Measurements from ENCODE around the gene AKIRIN2. TPM values are rescaled to one million over a fixed set of nuclear protein-coding genes. Genes with fewer than 3 reads are reported as not detected.

Gene AKIRIN2
- total and polyA plus RNA-seq, 10 of the 15 experiments (the other 5 are each of a cell fraction or from before 2014, with no cell fraction given), result 12.7 to 82.2 (median 42.6) TPM

DNA sequence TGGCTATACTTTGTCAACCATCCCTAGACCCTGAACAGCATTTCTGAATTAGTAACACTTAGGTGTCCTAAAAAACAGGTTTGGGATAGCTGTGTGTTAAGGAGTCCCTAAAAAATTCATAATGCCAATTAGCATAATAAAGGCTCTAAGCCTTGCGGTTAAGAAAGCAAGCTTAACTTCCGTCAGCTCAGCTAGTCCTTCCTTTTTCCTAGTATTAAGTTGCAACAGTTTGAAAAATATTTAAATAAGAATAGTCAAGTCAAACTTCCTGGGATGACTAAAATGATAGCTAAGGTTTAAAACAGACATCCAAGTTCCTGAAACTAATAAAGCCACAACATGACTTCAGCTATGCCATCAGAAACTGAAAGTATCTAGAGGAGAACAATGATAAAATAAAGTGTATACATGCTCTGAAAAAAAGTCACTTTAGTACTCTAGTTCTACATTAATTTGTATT is 3.5 kb downstream of the AKIRIN2 start (continued):
- TF ChIP-seq TCF7 (IDR thresholded peaks at IDR 0.05; ENCODE audit: borderline replicate concordance), result 0 out of 2 replicates have a peak, but pooled peaks have one; percentile 26
- no peak for TF ChIP-seq KLF5 (IDR thresholded peaks at IDR 0.05; ENCODE audit: partially characterized antibody)
- no peak; the same call in 2 of the 3 replicates for TF ChIP-seq POU2F2 (IDR thresholded peaks at IDR 0.05; ENCODE audit: borderline replicate concordance, low read depth, low read length)
- TF ChIP-seq SIX5 (IDR thresholded peaks at IDR 0.05; ENCODE audit: low read depth, low read length, severe bottlenecking), result no peak
- no peak for TF ChIP-seq TBL1XR1 (IDR thresholded peaks at IDR 0.05; ENCODE audit: low read depth, low read length)
- TF ChIP-seq, protein P1, sequence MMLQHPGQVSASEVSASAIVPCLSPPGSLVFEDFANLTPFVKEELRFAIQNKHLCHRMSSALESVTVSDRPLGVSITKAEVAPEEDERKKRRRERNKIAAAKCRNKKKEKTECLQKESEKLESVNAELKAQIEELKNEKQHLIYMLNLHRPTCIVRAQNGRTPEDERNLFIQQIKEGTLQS (IDR thresholded peaks at IDR 0.05; ENCODE audit: borderline replicate concordance, extremely low read depth, low read depth, low read length), result no peak
- TF ChIP-seq HDAC6 (IDR thresholded peaks at IDR 0.05; ENCODE audit: unreplicated experiment), result no peak
- TF ChIP-seq ZBTB4 (CRISPR knock-in tag; IDR thresholded peaks at IDR 0.05), result no peak
- no peak for TF ChIP-seq MEF2B (IDR thresholded peaks at IDR 0.05; ENCODE audit: partially characterized antibody, poor library complexity, severe bottlenecking)
- no peak for TF ChIP-seq CBX5 (IDR thresholded peaks at IDR 0.05; ENCODE audit: low read depth)
- peak; percentile 39 for TF ChIP-seq DPF2 (IDR thresholded peaks at IDR 0.05)
- no peak for TF ChIP-seq SMARCA5 (IDR thresholded peaks at IDR 0.05)
- no peak for TF ChIP-seq HDAC2 (IDR thresholded peaks at IDR 0.05)
- no peak for TF ChIP-seq PAX8 (IDR thresholded peaks at IDR 0.05)
- TF ChIP-seq SUZ12 (IDR thresholded peaks at IDR 0.05; ENCODE audit: unreplicated experiment), result no peak
- TF ChIP-seq MLLT1 (IDR thresholded peaks at IDR 0.05), result no peak
- no peak for TF ChIP-seq IRF5 (IDR thresholded peaks at IDR 0.05; ENCODE audit: borderline replicate concordance)
- TF ChIP-seq SRF (IDR thresholded peaks at IDR 0.05; ENCODE audit: low read depth in 2 of 2, low read length in 2 of 2), result no peak
- TF ChIP-seq, protein P2, sequence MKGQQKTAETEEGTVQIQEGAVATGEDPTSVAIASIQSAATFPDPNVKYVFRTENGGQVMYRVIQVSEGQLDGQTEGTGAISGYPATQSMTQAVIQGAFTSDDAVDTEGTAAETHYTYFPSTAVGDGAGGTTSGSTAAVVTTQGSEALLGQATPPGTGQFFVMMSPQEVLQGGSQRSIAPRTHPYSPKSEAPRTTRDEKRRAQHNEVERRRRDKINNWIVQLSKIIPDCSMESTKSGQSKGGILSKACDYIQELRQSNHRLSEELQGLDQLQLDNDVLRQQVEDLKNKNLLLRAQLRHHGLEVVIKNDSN (IDR thresholded peaks at IDR 0.05; ENCODE audit: borderline replicate concordance, extremely low read length, insufficient read depth, low read depth, low read length), result no peak
- TF ChIP-seq TCF3 (IDR thresholded peaks at IDR 0.05; ENCODE audit: borderline replicate concordance, insufficient read depth, low read depth, low read length), result no peak
- TF ChIP-seq STAT1 (conservative IDR thresholded peaks at IDR 0.05), result no peak
- TF ChIP-seq RBBP5 (conservative IDR thresholded peaks at IDR 0.05), result no peak
- no peak for TF ChIP-seq KAT2A (conservative IDR thresholded peaks at IDR 0.05; ENCODE audit: control insufficient read depth, low read depth, low read length)
- no peak for TF ChIP-seq NFYA (IDR thresholded peaks at IDR 0.05; ENCODE audit: borderline replicate concordance, low read depth, low read length)

All from GM12878 (cell line).